T-helper 1 cell (primary cell): Measurements from ENCODE around the gene TBL1XR1.
"Not testable (repeated sequence)": the region's sequence is repeated elsewhere in the genome, so short reads cannot be mapped to it uniquely, and the experiment has no call there.

Experiments used
- DNase-seq, 5 donors: peaks; one replicate each; pipeline ENCODE4 v3.0.0-alpha.2; 2012 to 2020

Gene TBL1XR1

DNA sequence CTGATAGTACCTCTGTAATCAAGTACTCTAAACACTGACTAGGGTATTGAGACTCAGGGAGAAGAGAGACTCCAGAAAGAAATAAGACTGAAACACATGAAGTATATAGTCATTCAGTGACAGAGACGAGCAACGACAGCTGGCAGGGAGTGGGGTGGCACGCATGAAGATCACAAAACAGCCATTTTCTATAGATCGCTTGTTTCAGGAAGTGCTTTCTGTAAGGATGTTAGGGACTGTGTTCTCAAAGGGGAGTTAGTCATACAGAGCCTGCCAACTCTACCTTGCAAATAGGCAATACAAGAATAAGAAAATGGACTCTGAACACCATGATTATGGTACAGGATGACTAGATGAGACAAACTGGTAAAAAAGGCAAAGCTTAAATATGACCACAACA, 139.5 kb downstream of the TBL1XR1 start:
- peak in 2 of 5 donors; percentile 11 to 85 for DNase-seq

DNA sequence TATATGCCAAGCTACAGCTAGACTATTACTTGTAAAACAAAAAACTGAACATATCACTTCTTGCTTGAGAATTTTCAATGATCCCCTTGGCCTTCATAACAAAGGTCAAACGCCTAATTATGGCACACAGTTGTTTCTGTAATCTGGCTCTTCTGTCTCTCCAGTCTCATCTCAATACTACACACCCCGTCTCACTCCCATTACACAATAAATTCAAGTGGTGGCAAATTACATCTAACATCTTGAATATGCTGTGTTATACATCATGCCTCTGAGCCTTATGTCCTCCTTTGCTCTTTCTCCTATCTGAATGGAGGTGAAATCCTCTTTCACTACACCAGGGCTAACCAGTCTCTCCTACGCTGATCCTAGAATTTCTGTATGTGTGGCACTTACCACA, 140.4 kb downstream of the TBL1XR1 start:
- DNase-seq, result no peak

DNA sequence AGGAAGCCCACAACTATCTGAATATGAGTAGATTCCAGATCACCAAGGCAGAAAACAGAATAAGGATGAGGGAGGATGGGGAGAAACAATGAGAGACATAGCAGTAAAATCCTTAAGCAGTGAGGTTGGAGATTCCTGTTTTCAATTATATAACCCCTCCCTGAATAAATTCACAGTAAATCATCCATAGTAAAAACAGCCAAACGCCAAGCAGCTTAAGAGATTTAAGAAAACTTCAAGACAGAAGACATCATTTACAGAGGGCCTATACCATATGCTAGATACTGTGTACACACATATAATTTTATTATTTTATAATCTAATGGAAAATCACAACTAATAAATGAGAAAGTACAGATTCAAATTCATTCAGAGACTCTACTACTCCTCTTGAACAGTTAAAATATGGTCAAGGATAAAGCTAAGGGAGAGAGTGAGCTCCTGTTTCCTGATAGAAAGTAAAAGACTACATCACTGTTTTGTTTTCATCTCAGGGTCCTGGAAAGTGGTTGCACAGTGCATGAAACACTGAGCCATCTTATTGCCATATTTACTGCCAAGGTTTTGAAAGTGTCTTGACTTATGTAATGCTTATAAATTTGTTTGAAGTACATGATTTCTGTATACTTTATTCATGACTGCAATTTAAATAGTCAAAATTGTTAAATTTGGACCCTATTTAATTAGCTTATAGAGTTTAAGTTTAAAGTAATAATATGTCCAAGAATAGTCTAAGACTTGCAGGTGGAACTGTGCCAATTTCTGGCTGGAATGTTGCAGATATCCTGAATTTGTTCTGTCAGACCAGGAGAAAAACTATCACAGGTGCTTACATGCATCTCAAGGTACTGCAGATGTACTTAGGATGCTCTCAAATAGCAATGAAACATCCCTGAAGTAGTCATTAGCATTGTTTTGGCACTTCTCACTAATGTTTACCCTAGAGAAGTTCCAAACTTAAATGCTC, 141.4 kb downstream of the TBL1XR1 start:
- DNase-seq, result no peak

DNA sequence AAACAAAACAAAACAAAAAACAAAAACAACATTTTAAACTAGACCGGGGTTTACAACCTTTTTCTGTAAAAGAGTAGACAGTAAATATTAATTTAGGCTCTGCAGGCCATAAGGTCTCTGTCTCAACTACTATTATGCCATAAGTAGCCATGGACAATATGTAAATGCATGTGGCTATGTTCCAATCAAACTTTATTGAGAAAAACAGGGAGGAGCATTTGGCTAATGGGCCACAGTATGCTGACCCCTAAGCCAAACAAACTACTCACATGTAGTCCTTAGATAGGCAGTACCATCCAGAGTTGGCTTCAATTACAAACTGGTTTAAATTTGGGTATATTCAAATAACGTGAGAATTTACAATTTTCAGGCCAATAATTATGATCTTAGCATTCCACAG, 144.2 kb downstream of the TBL1XR1 start:
- no peak for DNase-seq

DNA sequence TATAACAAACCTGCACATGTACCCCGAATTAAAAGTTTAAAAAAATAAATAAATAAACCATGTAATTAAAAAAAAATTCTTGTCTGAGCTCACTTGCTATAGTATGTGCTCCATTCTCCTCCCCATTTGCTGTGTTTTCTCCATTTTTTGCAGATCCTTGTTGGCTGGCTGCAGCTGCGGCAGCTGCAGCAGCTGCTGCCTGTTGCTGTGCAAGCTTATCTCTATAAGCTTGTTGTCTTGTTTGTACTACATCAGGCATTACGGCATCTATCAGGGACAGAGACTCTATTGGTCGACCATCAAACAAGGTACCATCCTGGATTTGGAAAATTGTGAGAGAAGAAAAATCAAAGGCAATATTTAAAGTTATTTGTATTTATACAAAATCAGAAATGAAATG, 145.9 kb downstream of the TBL1XR1 start:
- DNase-seq, result no peak

DNA sequence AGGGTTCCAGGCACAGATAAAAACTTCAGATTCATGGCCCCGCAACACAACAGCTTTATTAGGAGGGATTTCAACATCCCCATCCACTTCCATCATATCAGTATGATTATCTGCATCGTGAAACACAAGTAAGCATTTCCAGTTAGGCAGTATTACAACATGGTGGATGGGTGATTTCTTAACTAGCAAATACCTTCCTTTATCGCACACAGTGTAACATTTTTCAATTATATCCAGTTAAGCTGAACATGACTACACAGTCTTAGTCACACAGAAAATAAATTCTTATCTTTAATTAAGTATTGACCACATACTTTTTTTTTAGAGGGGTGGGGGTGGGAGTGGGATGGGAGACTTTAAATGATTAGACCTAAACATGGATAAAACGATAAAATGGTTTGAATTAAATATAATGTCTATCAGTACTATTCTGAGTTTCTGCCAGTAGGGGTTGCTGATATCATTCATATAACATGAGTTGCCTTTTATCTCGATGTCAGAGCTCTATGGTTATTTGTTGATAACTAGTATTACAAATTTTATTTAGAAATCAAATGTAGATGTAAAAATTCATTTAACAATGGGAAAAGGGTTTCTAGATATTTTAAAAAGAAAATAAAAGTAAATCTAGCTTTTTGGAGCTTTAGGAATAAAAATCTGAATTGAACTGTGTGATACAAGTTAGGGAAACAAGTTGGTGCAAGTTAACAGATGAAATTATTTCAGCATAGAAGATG, 146.6 kb downstream of the TBL1XR1 start:
- peak in 1 of 5 donors; percentile 38 for DNase-seq

DNA sequence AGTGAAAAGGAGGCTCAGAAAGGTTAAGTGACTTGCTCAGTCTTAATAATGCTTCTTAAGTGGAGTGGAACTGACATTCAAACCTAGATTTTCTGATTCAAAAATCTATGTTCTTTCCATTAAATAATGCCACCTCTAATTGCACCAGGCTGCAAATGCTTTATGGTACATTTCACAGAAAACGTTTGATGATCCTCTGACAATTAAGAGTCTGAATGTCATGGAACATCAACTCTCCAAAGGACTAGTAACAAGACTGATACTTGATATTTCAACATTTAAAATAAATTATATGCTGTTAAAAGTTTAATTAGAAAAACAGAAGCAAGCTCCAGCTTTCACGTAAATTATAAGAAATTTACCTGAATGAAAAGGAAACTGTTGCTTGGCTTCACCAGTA, 151.5 kb downstream of the TBL1XR1 start:
- no peak for DNase-seq

DNA sequence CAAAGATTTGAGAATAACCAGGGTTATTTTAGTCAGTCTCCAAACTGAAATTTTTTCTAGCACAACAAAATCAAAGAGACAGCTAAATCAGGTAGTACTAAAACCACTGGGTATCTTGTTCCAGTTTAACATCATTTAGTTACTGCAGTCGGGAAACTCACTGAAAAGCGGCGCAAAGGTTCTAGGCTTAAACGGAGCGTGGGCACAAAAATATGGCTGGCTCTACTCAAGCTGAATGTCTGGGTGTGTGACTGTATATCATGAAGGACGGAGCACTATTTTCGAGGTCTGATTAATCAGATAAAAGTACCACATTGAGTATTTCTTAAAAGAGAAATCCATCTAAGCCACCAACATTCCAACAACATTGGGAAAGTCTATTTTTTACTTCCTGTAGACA, 152.1 kb downstream of the TBL1XR1 start:
- no peak for DNase-seq

DNA sequence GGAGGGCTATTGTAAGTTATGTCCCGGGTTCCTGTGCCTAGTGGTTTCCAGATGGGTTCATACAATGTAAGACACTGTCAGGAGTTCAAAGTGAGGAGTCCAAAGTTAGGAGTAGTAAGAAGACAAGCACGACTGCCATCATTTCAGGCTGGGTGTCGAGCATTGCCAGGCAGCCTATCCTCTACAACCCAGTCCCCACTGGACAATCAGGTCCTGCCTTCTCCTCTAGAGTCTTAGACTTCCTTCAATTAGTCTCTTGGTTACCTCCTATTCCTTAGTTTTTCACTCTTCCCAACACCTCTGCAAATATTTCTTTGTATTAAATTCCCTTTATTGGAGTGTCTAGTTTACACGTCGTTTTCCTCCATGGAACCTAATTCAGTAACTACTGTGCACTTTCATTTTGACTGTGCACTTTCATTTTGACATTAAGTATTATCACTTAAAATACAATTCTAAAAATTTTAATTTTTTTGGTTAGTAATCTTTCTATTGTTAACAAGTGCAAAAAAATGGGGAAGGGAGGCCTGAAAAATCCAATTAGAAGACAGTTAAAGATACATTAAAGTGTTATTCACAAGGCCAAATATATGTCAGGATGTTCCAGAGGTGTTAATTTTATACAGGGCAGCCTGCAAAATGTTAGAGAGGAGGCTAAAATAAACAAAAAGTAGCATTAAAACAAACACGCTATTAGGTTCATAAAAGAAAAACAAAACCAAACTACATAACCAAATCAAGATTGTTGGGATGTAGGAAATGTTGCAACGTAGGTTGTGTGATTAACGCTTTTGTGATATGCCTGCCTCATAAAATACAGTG, 155.3 kb downstream of the TBL1XR1 start:
- DNase-seq, result peak in 1 of 5 donors; percentile 40

DNA sequence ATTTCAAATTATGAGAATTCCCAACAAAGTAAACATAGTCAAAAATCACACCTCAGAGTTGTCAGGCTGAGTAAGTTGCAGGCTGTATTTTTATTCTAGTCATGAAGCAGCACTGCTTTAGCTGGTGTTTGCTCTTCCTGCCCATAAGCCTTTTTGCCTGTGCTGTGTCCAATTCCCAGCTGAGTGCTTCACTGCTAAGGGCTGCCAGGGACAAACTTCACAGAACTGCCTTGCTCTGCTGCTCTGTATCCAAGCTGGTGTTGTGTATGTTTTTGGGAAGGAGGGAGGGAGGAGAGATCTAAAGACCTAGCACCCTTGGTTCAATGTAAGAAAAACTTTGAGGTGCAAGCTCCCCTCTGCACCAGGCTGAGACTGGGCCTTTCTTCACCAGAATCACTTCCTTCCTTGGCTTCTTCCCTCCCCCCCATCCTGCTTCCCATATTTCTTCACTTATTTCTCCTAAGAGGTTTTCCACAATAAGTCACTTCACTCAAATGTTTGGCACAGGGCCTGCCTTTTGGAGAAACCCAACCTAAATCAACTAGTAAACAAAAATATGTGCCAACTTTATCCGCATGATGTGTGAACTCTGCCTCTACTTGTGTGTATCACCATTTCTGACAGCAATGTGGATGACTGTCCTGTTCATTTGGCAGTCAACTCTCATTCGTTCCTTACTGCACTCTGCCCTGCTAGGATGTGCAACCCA, 156.1 kb downstream of the TBL1XR1 start:
- DNase-seq, result no peak

DNA sequence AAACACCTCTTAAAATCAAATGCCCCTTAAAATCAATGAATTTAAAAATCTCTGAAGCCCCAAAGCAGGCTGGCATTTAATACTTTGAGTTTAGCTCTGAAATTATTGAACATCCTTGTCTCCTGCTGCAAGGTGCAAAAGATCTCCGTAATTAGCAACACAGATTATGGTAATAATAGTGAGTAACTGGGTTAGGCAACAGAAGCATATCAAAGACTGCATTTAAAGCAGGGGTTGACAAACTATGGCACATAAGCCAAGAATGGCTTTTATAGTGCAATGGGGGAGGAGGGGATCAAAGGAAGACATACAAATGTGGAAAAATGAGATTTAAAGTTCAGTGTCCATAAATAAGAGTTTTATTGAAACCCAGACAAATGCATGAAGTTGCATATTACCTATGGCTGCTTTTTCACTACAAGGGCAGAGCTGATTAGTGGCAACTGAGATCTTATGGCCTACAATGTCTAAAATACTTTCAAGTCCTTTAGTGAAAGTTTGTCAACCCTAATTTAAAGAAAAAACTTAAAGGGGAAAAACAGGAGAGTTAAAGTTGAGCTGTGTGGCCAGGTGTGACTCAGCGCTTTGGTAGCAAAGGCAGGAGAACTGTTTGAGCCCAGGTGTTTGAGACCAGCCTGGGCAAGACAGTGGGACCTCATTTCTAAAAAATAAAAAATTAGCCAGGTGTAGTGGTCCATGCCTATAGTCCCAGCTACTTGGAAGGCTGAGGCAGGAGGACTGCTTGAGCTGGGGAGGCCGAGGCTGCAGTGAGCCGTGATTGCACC, 157.6 kb downstream of the TBL1XR1 start:
- no peak for DNase-seq

DNA sequence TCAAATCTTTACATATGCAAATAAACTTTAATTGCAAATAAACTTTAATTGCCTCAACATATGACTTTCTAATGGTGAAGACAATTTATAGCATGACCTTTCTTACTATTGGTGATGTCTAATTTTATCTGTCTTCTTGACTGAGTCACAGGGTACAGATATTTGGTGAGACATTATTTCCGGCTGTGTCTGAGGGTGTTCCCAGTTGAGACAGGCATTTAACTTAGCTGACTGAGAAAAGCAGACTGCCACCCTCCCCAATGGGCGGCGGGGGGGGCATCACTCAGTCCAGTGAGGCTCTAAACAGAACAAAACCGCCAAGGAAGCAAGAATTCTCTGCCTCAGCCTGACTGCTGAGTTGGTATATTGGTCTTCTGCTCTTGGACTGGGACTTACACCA, 160.0 kb downstream of the TBL1XR1 start:
- no peak for DNase-seq

DNA sequence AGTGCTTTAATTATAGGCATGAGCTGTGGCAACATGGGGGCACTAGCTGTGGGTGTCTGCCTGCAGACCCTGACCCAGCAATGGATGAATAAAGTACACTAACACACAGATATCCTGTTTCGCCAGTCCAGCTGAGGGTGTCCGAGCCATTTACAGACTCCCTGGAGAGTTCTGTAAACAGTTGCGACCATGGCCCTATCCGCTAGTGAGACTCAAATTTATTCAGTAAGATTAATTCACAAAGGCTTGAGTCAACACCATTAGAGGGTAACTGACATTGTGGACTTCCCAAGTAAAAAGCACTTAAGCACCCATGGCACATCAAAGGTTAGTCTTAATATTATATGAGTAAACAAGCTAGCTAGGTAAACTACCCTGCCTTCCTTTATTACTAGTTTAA, 161.6 kb downstream of the TBL1XR1 start:
- DNase-seq, result no peak

DNA sequence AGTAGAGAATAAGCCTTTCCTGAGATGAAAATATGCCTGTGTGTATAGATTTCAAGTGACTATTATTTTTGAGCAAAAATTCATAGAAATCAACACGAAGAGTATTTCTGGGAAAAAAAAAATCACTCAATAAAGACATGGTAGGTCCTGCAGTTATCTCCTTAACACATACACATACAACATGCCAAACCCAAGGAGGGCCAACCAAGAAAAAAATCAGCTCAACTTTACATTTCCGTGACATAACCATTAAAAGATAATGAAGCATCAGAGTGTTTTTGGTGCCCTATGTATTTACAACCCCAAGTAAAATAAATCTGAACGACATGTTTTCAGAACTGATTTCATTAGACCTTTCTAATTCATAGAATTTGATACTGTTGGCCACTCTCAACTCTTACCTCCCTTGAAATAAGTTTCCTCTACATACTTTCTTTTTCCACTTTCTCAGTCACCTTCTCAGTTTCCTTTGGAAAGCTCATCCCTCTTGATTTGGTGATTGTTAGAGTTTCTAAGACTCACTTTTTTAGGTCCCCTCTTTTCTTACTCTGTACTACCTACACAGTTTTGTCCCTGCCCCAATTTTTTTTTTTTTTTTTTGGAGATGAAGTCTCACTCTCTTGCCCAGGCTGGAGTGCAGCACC, 162.3 kb downstream of the TBL1XR1 start:
- no peak for DNase-seq

DNA sequence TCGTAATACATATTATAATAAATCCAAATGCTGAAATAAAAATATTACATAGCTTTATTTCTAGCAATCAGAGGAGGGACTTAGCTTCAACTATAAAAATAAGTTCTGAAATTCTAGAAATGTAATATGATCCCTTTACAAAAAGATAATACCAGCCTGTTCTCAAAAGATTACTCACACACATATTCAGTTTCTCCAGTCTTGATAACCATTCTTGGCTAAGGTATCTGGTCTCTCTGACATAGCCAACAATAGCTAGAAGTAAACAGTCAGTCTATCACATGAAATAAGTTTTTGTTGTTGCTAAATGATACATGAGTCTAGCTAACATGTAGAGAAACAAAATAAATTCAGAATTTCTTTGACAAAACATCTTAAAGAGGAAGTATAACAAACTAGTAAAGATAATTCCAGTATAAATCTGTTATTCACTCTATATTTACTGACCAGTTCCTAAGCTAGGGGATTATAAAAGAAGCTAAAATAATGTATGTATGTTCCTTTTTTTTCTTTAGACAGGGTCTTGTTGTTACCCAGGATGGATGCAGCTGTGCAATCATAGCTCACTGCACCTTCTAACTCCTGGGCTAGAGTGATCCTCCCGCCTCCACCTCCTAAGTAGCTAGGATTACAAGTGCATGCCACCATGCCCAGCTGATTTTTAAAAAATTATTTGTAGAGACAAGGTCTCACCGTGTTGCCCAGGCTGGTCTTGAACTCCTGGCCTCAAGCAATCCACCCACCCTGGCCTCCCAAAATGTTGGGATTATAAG, 170.6 kb downstream of the TBL1XR1 start:
- no peak for DNase-seq

DNA sequence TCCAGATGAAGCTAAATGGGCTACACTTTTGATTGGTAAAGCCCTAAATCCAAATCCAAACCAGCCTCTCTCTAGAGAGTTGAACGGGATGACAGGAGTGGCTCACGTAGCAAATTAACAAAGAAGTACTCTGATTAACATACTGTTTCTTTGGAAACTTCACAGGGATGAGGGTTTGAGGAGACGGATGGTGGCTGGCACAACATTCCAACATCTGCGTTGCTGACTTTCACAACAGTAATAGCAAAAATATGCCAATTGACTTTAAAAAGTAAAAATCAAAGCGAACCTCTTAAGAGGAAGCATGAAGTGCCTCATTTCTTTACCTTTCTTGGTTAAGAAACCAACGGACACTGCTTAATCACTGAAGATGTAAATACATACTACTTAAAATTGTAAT, 181.4 kb downstream of the TBL1XR1 start:
- no peak for DNase-seq

DNA sequence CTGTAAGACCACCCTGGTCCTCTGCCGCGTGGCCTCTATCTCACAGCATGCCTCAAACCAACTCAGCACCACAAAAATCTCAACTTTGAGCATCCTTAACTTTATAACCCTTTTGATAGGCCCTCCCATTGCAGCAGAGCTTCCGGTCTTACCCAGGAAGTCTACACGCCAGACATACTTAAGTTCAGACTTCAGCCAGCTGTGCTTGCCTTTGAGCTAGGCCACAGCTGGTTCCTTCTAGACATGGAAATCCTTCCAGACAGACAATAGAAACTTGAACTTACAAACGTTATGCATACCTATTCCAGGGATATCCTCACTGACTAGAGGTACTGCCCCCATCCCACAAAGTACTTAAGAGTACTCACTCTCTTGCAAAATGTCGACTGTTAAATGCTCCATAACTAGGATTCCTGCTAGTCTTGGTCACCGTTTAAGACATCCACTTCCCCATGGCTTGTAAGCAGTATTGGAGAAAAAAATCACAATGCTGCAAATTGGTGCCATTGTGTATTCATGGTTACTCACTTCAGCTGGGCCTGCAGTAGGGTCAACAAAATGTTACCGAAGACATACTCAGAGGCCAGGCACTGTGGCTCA, 183.5 kb downstream of the TBL1XR1 start:
- no peak for DNase-seq

DNA sequence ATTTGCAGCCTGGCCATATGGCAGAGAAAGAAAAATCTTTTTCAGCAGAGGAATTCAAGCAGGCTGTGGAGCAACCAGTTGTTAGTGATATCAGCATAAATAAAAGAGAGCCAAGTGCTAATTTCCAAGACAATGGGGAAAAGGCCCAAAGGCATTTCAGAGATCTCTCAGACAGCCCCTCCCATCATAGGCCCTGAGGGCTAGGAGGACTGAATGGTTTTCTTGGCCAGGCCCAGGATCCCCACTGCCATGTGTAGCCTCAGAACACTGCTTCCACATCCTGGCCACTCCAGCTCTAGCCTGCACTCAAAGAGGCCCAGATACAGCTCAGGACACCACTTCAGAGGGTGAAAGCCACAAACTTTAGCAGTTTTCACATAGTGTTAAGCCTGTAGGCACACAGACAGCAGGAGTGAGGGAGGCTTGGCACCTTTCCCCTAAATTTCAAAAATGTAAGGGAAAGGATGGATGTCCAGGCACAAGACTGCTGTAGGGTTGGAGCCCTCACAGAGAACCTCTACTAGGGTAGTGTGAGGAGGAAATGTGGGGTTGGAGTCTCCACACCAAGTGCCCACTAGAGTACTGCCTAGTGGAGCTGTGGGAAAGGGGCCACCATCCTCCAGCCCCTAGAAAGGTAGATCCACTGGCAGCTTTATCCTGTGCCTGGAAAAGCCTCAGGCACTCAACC, 191.4 kb downstream of the TBL1XR1 start:
- DNase-seq, result no peak

DNA sequence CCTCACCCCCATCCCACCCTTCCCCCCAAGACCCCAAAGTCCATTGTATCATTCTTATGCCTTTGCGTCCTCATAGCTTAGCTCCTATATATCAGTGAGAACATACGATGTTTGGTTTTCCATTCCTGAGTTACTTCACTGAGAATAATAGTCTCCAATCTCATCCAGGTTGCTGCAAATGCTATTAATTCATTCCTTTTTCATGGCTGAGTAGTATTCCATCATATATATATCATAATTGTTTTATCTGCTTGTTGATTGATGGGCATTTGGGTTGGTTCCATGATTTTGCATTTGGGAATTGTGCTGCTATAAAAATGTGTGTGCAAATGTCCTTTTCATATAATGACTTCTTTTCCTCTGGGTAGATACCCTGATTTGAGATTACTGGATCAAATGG, 197.1 kb downstream of the TBL1XR1 start:
- DNase-seq, result not testable (repeated sequence)
